Measurements from ENCODE around the gene TARDBP.

Gene TARDBP

DNA sequence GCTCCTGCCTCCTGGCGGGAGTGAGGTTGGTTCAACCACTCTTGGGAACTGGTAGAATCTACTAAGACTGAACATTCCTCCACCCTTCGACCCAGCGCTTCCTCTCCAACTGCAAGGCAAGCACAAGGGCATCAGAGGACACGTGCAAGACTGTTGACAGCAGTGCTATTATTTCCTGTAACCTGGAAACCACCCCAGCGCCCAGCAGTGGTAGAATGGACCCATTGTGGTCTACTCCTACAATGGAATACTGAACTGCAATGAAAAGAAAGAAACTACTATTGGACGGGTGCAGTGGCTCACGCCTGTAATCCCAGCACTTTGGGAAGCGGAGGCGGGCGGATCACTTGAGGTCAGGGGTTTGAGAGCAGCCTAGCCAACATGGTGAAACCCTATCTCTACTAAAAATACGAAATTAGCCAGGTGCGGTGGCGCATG, 33.0 kb upstream of the TARDBP start:
- H3K36me3 ChIP-seq, result no peaks in the 10 kb centered on the region
- no peak overlapping the region for H3K4me3 ChIP-seq (ENCODE audit: low read depth in 1 of 2, low read length in 1 of 2)
- H3K9me3 ChIP-seq, result no peaks in the 10 kb centered on the region
- H3K4me1 ChIP-seq (ENCODE audit: control insufficient read depth in 1 of 2, insufficient read depth in 1 of 2, low read depth in 1 of 2, low read length in 1 of 2), result no peaks in the 10 kb centered on the region
- no peak overlapping the region for H3K27ac ChIP-seq
- peaks cover 40% of the 10 kb centered on the region for H3K27me3 ChIP-seq
- TF ChIP-seq, protein P1, sequence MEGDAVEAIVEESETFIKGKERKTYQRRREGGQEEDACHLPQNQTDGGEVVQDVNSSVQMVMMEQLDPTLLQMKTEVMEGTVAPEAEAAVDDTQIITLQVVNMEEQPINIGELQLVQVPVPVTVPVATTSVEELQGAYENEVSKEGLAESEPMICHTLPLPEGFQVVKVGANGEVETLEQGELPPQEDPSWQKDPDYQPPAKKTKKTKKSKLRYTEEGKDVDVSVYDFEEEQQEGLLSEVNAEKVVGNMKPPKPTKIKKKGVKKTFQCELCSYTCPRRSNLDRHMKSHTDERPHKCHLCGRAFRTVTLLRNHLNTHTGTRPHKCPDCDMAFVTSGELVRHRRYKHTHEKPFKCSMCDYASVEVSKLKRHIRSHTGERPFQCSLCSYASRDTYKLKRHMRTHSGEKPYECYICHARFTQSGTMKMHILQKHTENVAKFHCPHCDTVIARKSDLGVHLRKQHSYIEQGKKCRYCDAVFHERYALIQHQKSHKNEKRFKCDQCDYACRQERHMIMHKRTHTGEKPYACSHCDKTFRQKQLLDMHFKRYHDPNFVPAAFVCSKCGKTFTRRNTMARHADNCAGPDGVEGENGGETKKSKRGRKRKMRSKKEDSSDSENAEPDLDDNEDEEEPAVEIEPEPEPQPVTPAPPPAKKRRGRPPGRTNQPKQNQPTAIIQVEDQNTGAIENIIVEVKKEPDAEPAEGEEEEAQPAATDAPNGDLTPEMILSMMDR (IDR thresholded peaks at IDR 0.05), result no peak

- Histone ChIP-seq H3K27ac (no peak overlapping the region), H3K4me1 (ENCODE audit: control insufficient read depth in 1 of 2, insufficient read depth in 1 of 2, low read depth in 1 of 2, low read length in 1 of 2) (no peaks in the 10 kb centered on the region), H3K9me3 (no peaks in the 10 kb centered on the region), H3K36me3 (no peaks in the 10 kb centered on the region), H3K4me3 (ENCODE audit: low read depth in 1 of 2, low read length in 1 of 2) (no peak overlapping the region), H3K27me3 (peaks cover 40% of the 10 kb centered on the region)
- TF ChIP-seq, protein P1 (IDR thresholded peaks at IDR 0.05), result no peak
These were observed 32.3 kb upstream of the TARDBP start for GRCh38 chr1:10980094-10980577.

GRCh38 chr1:10980841-10981727, 31.4 kb upstream of the TARDBP start:
- no peak overlapping the region for H3K27ac ChIP-seq
- TF ChIP-seq, protein P1 (IDR thresholded peaks at IDR 0.05), result no peak
- no peak overlapping the region for H3K4me3 ChIP-seq (ENCODE audit: low read depth in 1 of 2, low read length in 1 of 2)
- H3K27me3 ChIP-seq, result peaks cover 40% of the 10 kb centered on the region
- H3K9me3 ChIP-seq, result no peaks in the 10 kb centered on the region
- H3K36me3 ChIP-seq, result no peaks in the 10 kb centered on the region
- no peaks in the 10 kb centered on the region for H3K4me1 ChIP-seq (ENCODE audit: control insufficient read depth in 1 of 2, insufficient read depth in 1 of 2, low read depth in 1 of 2, low read length in 1 of 2)

- no peaks in the 10 kb centered on the region for H3K4me1 ChIP-seq (ENCODE audit: control insufficient read depth in 1 of 2, insufficient read depth in 1 of 2, low read depth in 1 of 2, low read length in 1 of 2)
- H3K27ac ChIP-seq, result no peak overlapping the region
- TF ChIP-seq, protein P1 (IDR thresholded peaks at IDR 0.05), result no peak
- H3K9me3 ChIP-seq, result no peaks in the 10 kb centered on the region
- no peak overlapping the region for H3K4me3 ChIP-seq (ENCODE audit: low read depth in 1 of 2, low read length in 1 of 2)
- peaks cover 3% of the 10 kb centered on the region for H3K27me3 ChIP-seq
- H3K36me3 ChIP-seq, result no peaks in the 10 kb centered on the region
These were observed 25.9 kb upstream of the TARDBP start for GRCh38 chr1:10986525-10986890.

- no peaks in the 10 kb centered on the region for H3K4me1 ChIP-seq (ENCODE audit: control insufficient read depth in 1 of 2, insufficient read depth in 1 of 2, low read depth in 1 of 2, low read length in 1 of 2)
- TF ChIP-seq, protein P1 (IDR thresholded peaks at IDR 0.05), result no peak
These were observed 24.5 kb upstream of the TARDBP start for GRCh38 chr1:10987840-10988417.

More at GRCh38 chr1:10987840-10988417, 24.5 kb upstream of the TARDBP start:
- Histone ChIP-seq H3K9me3 (no peaks in the 10 kb centered on the region), H3K27me3 (no peaks in the 10 kb centered on the region), H3K36me3 (no peaks in the 10 kb centered on the region), H3K27ac (no peak overlapping the region), H3K4me3 (ENCODE audit: low read depth in 1 of 2, low read length in 1 of 2) (no peak overlapping the region)

Measured in neutrophil (primary cell).